Ishikawa (cell line): ENCODE results near the gene HOXA4.

Experiments
- CEBPB ChIP-seq: IDR thresholded peaks from 2 replicates; pipeline ENCODE4 v1.6.1; 2012
- CREB1 ChIP-seq: IDR thresholded peaks from 2 replicates; pipeline ENCODE4 v1.6.1; 2012; ENCODE audit warnings: low read depth
- EGR1 ChIP-seq: IDR thresholded peaks from 2 replicates; pipeline ENCODE4 v1.6.1; 2012
- EP300 ChIP-seq: IDR thresholded peaks from 2 replicates; pipeline ENCODE4 v1.6.1; 2012; ENCODE audit warnings: borderline replicate concordance
- FOXM1 ChIP-seq: IDR thresholded peaks from 2 replicates; pipeline ENCODE4 v1.6.1; 2012; ENCODE audit warnings: low read depth, borderline replicate concordance
- NFIC ChIP-seq: IDR thresholded peaks from 2 replicates; pipeline ENCODE4 v1.6.1; 2012
- RAD21 ChIP-seq: IDR thresholded peaks from 2 replicates; pipeline ENCODE4 v1.6.1; 2012; ENCODE audit warnings: low read depth
- TAF1 ChIP-seq: IDR thresholded peaks from 2 replicates; pipeline ENCODE4 v1.6.1; 2012; ENCODE audit warnings: low read depth, mild to moderate bottlenecking
- TCF12 ChIP-seq: IDR thresholded peaks from 2 replicates; pipeline ENCODE4 v1.6.1; 2012; ENCODE audit warnings: low read depth
- TEAD4 ChIP-seq: IDR thresholded peaks from 2 replicates; pipeline ENCODE4 v1.6.1; 2012
- YY1 ChIP-seq: IDR thresholded peaks from 2 replicates; pipeline ENCODE4 v1.6.1; 2012; ENCODE audit warnings: low read depth
- ZBTB7A ChIP-seq: IDR thresholded peaks from 2 replicates; pipeline ENCODE4 v1.6.1; 2012; ENCODE audit warnings: low read depth
- TF ChIP-seq, protein P1 (sequence below): IDR thresholded peaks from 2 replicates; pipeline ENCODE4 v1.6.1; 2012; ENCODE audit warnings: low read depth, mild to moderate bottlenecking
- TF ChIP-seq, protein P2 (sequence below): IDR thresholded peaks from 2 replicates; pipeline ENCODE4 v1.6.1; 2012
- TF ChIP-seq, protein P3 (sequence below): IDR thresholded peaks from 2 replicates; pipeline ENCODE4 v1.6.1; 2012

HOXA4 gene

DNA sequence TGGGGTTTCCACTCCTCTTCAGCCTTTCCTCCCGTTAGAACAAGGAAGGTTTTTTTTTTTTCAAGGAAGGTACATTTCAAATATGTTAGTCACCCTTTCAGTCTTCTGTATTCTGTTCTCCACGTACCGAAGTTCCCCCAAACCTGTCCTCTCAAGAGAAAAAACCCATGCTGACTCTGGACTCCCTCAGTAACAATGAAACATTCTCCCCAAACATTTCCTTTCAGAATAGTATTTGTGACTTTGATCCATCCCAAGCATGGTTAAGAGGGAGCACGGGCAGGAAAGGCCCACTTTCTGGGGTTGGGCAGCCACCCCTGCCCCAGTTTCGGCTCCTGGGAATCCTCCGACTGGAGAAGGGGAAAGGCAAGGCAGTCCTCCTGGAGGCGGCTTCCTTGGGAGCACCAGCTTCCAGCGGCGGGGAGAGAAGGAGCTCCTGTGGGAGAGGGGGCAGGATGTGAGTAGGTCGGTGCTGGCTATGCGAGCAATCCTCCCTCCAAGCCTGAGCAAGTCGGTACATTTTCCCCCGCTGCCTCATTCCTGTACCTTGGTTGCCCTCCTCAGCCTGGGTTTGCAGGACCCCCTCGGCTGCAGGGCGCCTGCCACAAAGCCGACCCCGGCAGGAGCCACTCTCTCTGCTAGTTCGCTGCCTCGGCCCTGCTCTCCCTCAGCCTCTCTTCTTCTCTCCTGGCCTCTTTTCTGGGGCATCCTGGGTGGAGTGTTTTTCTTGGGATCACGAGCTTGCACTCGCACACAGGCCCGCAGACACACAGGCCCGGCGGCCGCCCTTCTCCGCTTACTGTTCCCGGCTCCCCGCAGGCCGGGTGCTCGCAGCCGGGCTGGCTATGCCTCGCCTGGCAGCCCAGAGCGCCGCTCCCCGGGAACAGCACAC is 32.6 kb downstream of the HOXA4 start:
- no peak for TF ChIP-seq EP300
- TF ChIP-seq, protein P1, sequence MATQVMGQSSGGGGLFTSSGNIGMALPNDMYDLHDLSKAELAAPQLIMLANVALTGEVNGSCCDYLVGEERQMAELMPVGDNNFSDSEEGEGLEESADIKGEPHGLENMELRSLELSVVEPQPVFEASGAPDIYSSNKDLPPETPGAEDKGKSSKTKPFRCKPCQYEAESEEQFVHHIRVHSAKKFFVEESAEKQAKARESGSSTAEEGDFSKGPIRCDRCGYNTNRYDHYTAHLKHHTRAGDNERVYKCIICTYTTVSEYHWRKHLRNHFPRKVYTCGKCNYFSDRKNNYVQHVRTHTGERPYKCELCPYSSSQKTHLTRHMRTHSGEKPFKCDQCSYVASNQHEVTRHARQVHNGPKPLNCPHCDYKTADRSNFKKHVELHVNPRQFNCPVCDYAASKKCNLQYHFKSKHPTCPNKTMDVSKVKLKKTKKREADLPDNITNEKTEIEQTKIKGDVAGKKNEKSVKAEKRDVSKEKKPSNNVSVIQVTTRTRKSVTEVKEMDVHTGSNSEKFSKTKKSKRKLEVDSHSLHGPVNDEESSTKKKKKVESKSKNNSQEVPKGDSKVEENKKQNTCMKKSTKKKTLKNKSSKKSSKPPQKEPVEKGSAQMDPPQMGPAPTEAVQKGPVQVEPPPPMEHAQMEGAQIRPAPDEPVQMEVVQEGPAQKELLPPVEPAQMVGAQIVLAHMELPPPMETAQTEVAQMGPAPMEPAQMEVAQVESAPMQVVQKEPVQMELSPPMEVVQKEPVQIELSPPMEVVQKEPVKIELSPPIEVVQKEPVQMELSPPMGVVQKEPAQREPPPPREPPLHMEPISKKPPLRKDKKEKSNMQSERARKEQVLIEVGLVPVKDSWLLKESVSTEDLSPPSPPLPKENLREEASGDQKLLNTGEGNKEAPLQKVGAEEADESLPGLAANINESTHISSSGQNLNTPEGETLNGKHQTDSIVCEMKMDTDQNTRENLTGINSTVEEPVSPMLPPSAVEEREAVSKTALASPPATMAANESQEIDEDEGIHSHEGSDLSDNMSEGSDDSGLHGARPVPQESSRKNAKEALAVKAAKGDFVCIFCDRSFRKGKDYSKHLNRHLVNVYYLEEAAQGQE = no peak
- TF ChIP-seq NFIC = no peak
- no peak for TF ChIP-seq TEAD4
- no peak for TF ChIP-seq CREB1
- TF ChIP-seq, protein P2, sequence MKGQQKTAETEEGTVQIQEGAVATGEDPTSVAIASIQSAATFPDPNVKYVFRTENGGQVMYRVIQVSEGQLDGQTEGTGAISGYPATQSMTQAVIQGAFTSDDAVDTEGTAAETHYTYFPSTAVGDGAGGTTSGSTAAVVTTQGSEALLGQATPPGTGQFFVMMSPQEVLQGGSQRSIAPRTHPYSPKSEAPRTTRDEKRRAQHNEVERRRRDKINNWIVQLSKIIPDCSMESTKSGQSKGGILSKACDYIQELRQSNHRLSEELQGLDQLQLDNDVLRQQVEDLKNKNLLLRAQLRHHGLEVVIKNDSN = no peak
- TF ChIP-seq EGR1 = no peak
- TF ChIP-seq TCF12 = no peak
- no peak for TF ChIP-seq TAF1
- TF ChIP-seq CEBPB = no peak
- TF ChIP-seq FOXM1 = no peak
- no peak for TF ChIP-seq ZBTB7A
- no peak for TF ChIP-seq RAD21
- TF ChIP-seq, protein P3, sequence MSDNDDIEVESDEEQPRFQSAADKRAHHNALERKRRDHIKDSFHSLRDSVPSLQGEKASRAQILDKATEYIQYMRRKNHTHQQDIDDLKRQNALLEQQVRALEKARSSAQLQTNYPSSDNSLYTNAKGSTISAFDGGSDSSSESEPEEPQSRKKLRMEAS = no peak

DNA sequence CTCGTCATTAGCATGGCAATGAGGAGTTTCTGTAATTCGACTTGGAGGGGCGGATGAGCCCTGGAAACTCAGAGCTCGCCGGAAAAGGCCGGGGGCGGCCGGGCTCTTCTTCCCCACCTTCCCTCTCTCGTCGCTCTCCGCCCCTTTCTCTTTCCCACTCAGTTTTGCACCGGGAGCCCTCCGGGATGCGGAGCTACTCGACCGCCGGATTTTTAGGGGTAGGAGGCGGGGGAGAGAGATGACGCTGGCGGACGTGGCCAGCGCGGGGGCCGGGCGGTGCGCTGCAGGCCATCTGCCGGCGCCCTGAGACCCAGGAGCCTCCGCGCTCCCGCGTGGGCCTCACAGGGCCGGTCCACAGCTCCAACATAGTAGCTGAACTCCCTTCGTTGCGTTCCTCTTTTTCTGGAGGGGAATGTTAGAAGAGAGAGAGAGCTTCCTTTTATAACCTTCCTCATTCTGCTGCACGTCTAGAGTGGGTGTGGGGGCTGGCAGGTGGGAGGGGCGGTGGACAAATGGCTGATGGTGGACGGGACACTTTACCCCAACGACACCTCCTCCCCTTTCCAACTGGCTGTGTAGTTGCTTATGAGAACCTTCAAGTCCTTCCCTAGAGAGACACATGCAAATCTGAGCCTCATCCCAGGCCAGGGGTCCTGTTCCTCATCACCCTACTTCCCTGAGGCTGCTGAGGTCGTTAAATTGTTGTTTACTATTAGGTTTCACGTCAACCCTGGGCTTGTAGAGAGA is 33.6 kb downstream of the HOXA4 start:
- TF ChIP-seq CREB1 = 0 out of 2 replicates have a peak, but pooled peaks have one; percentile 40
- TF ChIP-seq TCF12 = no peak
- TF ChIP-seq TAF1 = peak; percentile 43; the same call in 1 of the 2 replicates
- TF ChIP-seq ZBTB7A = peak; percentile 66; the same call in 1 of the 2 replicates
- peak; percentile 47; the same call in 1 of the 2 replicates for TF ChIP-seq EGR1
- no peak for TF ChIP-seq CEBPB

DNA sequence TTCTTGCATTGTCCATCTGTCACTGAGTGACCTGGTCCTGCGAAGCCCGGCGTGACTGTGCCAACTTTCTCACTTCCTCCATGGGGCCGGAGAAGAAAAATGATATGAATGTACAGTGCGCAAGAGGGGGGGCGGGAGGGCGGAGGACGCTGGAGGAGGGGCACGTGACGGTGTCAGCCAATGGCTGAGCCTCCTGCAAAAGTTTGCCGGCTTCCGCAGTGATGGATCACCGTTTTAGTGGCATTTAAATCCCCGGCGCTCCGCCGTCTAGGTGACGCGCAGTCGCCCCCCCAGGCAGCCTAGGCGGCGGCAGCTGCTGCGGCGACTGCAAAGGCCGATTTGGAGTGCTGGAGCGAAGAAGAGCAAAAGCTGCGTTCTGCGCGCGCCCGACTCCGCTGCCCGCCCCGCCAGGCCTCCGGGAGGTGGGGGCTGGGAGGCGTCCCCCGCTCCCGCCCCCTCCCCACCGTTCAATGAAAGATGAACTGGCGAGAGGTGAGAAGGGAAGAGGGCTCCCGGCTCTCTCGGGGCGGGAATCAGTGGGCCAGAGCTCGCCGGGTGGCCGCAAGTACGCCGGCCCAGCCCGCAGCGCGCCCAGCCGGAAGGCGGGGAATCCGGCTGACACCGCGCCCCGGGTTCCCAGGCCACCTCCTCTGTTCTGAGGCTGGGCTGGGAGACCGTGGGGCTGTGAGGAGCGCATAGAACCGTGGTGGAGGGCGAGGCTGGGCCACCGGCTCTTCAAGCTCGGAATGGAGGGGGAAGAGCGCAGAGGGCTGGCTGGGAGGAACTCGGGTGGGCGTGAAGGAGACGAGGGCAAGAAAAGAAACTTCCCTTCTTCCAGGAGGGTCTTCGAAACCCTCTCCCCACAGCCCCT is 34.4 kb downstream of the HOXA4 start, which contains the start of gene HOXA1:
Gene HOXA1, minus strand, starts transcription at position 104 of the 871 bp plus-strand sequence. Its CDS starts 88 bp downstream, at position 16.
- TF ChIP-seq, protein P1 = no peak
- TF ChIP-seq NFIC = no peak; the same call in 1 of the 2 replicates
- TF ChIP-seq ZBTB7A = peak; percentile 88; the same call in 1 of the 2 replicates
- TF ChIP-seq CEBPB = no peak
- TF ChIP-seq TAF1 = peak; percentile 53; the same call in 1 of the 2 replicates
- TF ChIP-seq, protein P3 = 0 out of 2 replicates have a peak, but pooled peaks have one; percentile 6
- no peak; the same call in 1 of the 2 replicates for TF ChIP-seq EP300
- no peak for TF ChIP-seq FOXM1
- TF ChIP-seq CREB1 = no peak
- peak; percentile 16; the same call in 1 of the 2 replicates for TF ChIP-seq RAD21
- no peak for TF ChIP-seq EGR1
- peak; percentile 41; the same call in 1 of the 2 replicates for TF ChIP-seq TEAD4
- TF ChIP-seq YY1 = no peak
- TF ChIP-seq TCF12 = 0 out of 2 replicates have a peak, but pooled peaks have one; percentile 33
- TF ChIP-seq, protein P2 = peak; percentile 96
